H54 (cell line): ENCODE measurements around the gene TUFT1.

Experiments
- DNase-seq: peaks from one replicate; pipeline ENCODE4 v3.0.0; 2011; ENCODE audit warnings: low spot score, mixed read lengths; ENCODE audit not compliant: insufficient read length
- FAIRE-seq: peaks from 3 replicates; lab custom pipeline; 2011; peaks lifted over from hg19 to GRCh38; lab: Jason Lieb, UNC
- POLR2A ChIP-seq: IDR thresholded peaks from 2 replicates; pipeline ENCODE4 v1.6.1; 2011; ENCODE audit warnings: low read depth, mild to moderate bottlenecking, low read length

TUFT1 gene

GRCh38 chr1:151508833-151509232 is 31.3 kb upstream of the TUFT1 start:
- no peak for TF ChIP-seq POLR2A
- no peak for FAIRE-seq
- DNase-seq: no peak

- FAIRE-seq (no peak), DNase-seq (no peak)
- no peak for TF ChIP-seq POLR2A
These were observed 30.6 kb upstream of the TUFT1 start for GRCh38 chr1:151509350-151510019.

GRCh38 chr1:151510020-151510405 is 30.1 kb upstream of the TUFT1 start:
- DNase-seq (no peak), FAIRE-seq (no peak)
- no peak for TF ChIP-seq POLR2A

GRCh38 chr1:151510614-151510956 is 29.5 kb upstream of the TUFT1 start:
- DNase-seq: no peak
- TF ChIP-seq POLR2A: no peak
- no peak for FAIRE-seq

- FAIRE-seq (no peak), DNase-seq (peak; percentile 92)
- TF ChIP-seq POLR2A: no peak
These were observed 29.0 kb upstream of the TUFT1 start, which contains the start of gene CGN for GRCh38 chr1:151510957-151511635. TSS of gene CGN (plus strand) at chr1:151511387. CDS start at chr1:151518520, 7,133 bp downstream.

GRCh38 chr1:151511636-151512215 is 28.4 kb upstream of the TUFT1 start:
- FAIRE-seq (no peak), DNase-seq (peak; percentile 68)
- TF ChIP-seq POLR2A: no peak

- TF ChIP-seq POLR2A: no peak
- no peak for DNase-seq
- FAIRE-seq: no peak
These were observed 27.8 kb upstream of the TUFT1 start for GRCh38 chr1:151512326-151512725.

GRCh38 chr1:151512801-151513625 is 27.1 kb upstream of the TUFT1 start:
- DNase-seq (no peak), FAIRE-seq (no peak)
- no peak for TF ChIP-seq POLR2A

GRCh38 chr1:151513626-151514121 is 26.4 kb upstream of the TUFT1 start:
- DNase-seq (no peak), FAIRE-seq (no peak)
- no peak for TF ChIP-seq POLR2A

GRCh38 chr1:151514366-151514765 is 25.7 kb upstream of the TUFT1 start:
- no peak for TF ChIP-seq POLR2A
- FAIRE-seq (no peak), DNase-seq (no peak)

- no peak for TF ChIP-seq POLR2A
- no peak for DNase-seq
- no peak for FAIRE-seq
These were observed 24.8 kb upstream of the TUFT1 start for GRCh38 chr1:151515265-151515664.

- FAIRE-seq: no peak
- no peak for DNase-seq
- no peak for TF ChIP-seq POLR2A
These were observed 24.0 kb upstream of the TUFT1 start for GRCh38 chr1:151516031-151516511.

- TF ChIP-seq POLR2A: no peak
- FAIRE-seq: no peak
- DNase-seq: no peak
These were observed 21.7 kb upstream of the TUFT1 start for GRCh38 chr1:151518431-151518830.
